ENCODE data around the gene FBXO42.
"Not testable (repeated sequence)": the region's sequence is repeated elsewhere in the genome, so short reads cannot be mapped to it uniquely, and the experiment has no call there.

DNA sequence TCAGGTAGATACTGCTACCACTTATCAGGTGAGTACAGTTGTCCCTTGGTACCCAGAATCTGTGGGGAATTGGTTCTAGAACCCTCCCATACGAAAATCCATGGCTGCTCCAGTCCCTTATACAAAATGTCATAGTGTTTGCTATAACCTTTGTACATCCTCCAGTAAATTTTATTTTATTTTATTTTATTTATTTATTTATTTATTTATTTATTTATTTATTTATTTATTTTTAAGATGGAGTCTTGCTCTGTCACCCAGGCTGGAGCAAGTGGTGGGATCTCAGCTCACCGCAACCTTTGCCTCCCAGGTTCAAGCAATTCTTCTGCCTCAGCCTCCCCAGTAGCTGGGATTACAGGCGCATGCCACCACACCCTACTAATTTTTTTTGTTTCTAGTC lies 138.7 kb downstream of the FBXO42 start:
- TF ChIP-seq POLR2A (IDR thresholded peaks at IDR 0.05; ENCODE audit: extremely low read depth, insufficient read length): not testable (repeated sequence)
- TF ChIP-seq, protein P1, sequence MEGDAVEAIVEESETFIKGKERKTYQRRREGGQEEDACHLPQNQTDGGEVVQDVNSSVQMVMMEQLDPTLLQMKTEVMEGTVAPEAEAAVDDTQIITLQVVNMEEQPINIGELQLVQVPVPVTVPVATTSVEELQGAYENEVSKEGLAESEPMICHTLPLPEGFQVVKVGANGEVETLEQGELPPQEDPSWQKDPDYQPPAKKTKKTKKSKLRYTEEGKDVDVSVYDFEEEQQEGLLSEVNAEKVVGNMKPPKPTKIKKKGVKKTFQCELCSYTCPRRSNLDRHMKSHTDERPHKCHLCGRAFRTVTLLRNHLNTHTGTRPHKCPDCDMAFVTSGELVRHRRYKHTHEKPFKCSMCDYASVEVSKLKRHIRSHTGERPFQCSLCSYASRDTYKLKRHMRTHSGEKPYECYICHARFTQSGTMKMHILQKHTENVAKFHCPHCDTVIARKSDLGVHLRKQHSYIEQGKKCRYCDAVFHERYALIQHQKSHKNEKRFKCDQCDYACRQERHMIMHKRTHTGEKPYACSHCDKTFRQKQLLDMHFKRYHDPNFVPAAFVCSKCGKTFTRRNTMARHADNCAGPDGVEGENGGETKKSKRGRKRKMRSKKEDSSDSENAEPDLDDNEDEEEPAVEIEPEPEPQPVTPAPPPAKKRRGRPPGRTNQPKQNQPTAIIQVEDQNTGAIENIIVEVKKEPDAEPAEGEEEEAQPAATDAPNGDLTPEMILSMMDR (IDR thresholded peaks at IDR 0.05; ENCODE audit: low read depth, low read length): not testable (repeated sequence)
